ENCODE data around the gene NRARP.

NRARP gene

DNA sequence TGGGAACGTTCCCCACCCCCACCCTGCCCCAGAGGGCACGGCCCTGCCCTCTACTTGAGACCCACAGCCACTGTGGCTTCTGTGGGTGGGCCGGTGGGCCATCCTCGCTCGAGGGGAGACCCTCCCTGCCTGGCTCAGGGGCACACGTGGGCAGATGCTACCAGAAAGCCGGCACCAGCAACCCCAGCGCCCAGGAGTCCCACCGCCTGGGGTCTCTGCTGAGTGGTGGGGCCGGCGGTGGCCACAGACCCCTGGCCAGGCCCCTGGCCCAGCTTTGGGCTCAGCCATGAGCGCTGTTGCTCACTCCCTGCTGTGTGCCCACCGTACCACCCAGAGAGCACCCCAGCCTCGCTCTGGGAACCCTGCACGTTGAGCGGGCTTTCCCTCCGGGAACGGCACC, 16.5 kb upstream of the NRARP start:
- TF ChIP-seq ELF4 (IDR thresholded peaks at IDR 0.05) = no peak
- DNase-seq (ENCODE audit: extremely low spot score) = no peak
- CTCF ChIA-PET = no interaction called here
- POLR2A ChIA-PET = no interaction called here

GRCh38 chr9:137317718-137318511, 15.8 kb upstream of the NRARP start:
- TF ChIP-seq ARNT (IDR thresholded peaks at IDR 0.05) (no peak), SUZ12 (IDR thresholded peaks at IDR 0.05) (no peak), FOXA1 (IDR thresholded peaks at IDR 0.05) (no peak), CTBP1 (IDR thresholded peaks at IDR 0.05; ENCODE audit: borderline replicate concordance) (no peak), L3MBTL2 (conservative IDR thresholded peaks at IDR 0.05) (no peak), ELF4 (IDR thresholded peaks at IDR 0.05) (no peak), TARDBP (IDR thresholded peaks at IDR 0.05) (no peak), NFRKB (IDR thresholded peaks at IDR 0.05) (no peak), FOXM1 (IDR thresholded peaks at IDR 0.05; ENCODE audit: borderline replicate concordance) (no peak), HDGF (IDR thresholded peaks at IDR 0.05; ENCODE audit: borderline replicate concordance) (no peak), BHLHE40 (IDR thresholded peaks at IDR 0.05; ENCODE audit: borderline replicate concordance) (no peak), ZNF384 (IDR thresholded peaks at IDR 0.05) (no peak), FOXK2 (IDR thresholded peaks at IDR 0.05) (no peak), SP1 (IDR thresholded peaks at IDR 0.05) (no peak), LEF1 (IDR thresholded peaks at IDR 0.05; ENCODE audit: borderline replicate concordance) (no peak)
- TF ChIP-seq, protein P1, sequence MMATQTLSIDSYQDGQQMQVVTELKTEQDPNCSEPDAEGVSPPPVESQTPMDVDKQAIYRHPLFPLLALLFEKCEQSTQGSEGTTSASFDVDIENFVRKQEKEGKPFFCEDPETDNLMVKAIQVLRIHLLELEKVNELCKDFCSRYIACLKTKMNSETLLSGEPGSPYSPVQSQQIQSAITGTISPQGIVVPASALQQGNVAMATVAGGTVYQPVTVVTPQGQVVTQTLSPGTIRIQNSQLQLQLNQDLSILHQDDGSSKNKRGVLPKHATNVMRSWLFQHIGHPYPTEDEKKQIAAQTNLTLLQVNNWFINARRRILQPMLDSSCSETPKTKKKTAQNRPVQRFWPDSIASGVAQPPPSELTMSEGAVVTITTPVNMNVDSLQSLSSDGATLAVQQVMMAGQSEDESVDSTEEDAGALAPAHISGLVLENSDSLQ (IDR thresholded peaks at IDR 0.05) = no peak
- ChIA-PET POLR2A (interaction anchor here (1.3 kb wide), 1 partner anchor 17 kb away, joined by 3 read pairs; no protein-coding TSS in a partner anchor), CTCF (no interaction called here)
- no peak for DNase-seq (ENCODE audit: extremely low spot score)

DNA sequence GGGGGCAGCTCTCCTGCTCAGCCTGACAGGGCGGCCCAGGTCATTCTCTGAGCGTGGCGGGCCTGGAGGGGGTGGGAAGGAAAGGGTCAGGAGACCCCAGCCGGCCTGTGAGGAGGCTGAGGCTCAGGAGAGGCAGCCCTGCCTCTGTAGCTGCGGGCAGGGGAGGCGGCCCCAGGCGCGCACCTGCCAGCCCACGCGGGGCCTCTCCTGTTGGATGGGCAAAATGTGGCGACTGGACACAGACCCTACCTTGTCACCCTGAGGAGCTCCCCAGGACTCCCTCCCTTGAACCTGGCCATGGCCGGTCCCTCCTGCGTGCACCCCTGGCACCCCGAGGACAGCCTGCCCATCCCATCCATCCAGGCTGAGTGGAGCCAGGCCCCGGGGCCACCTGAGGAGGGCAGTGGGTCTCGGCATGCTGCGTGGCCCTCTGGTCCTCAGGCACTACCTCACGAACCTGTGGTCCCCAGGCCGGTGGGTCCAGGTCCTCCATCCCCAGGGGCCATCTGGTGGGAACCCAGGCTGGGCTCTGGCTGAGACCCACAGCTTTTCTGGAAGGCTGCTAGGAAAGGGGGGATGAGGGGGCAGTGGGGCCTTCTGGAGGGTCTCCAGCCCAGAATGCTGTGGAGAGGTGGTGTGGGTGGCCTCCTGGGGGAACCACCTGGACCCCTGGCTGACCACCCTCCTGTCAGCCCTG, 15.1 kb upstream of the NRARP start:
- DNase-seq (ENCODE audit: extremely low spot score) = no peak
- ChIA-PET CTCF (no interaction called here), POLR2A (interaction anchor here (0.9 to 1.3 kb wide), 2 partner anchors 15 to 16 kb away, joined by 3 read pairs; partner anchors contain the start of gene NRARP)
- TF ChIP-seq L3MBTL2 (conservative IDR thresholded peaks at IDR 0.05) (no peak), ELF4 (IDR thresholded peaks at IDR 0.05) (no peak), ARNT (IDR thresholded peaks at IDR 0.05) (no peak), NFRKB (IDR thresholded peaks at IDR 0.05) (no peak), BHLHE40 (IDR thresholded peaks at IDR 0.05; ENCODE audit: borderline replicate concordance) (no peak), FOXA1 (IDR thresholded peaks at IDR 0.05) (no peak), FOXK2 (IDR thresholded peaks at IDR 0.05) (no peak), CTBP1 (IDR thresholded peaks at IDR 0.05; ENCODE audit: borderline replicate concordance) (no peak), HDGF (IDR thresholded peaks at IDR 0.05; ENCODE audit: borderline replicate concordance) (no peak), SUZ12 (IDR thresholded peaks at IDR 0.05) (no peak), LEF1 (IDR thresholded peaks at IDR 0.05; ENCODE audit: borderline replicate concordance) (no peak), FOXM1 (IDR thresholded peaks at IDR 0.05; ENCODE audit: borderline replicate concordance) (no peak), ZNF384 (IDR thresholded peaks at IDR 0.05) (no peak), TARDBP (IDR thresholded peaks at IDR 0.05) (no peak), SP1 (IDR thresholded peaks at IDR 0.05) (no peak)
- TF ChIP-seq, protein P1 (IDR thresholded peaks at IDR 0.05) = no peak

DNA sequence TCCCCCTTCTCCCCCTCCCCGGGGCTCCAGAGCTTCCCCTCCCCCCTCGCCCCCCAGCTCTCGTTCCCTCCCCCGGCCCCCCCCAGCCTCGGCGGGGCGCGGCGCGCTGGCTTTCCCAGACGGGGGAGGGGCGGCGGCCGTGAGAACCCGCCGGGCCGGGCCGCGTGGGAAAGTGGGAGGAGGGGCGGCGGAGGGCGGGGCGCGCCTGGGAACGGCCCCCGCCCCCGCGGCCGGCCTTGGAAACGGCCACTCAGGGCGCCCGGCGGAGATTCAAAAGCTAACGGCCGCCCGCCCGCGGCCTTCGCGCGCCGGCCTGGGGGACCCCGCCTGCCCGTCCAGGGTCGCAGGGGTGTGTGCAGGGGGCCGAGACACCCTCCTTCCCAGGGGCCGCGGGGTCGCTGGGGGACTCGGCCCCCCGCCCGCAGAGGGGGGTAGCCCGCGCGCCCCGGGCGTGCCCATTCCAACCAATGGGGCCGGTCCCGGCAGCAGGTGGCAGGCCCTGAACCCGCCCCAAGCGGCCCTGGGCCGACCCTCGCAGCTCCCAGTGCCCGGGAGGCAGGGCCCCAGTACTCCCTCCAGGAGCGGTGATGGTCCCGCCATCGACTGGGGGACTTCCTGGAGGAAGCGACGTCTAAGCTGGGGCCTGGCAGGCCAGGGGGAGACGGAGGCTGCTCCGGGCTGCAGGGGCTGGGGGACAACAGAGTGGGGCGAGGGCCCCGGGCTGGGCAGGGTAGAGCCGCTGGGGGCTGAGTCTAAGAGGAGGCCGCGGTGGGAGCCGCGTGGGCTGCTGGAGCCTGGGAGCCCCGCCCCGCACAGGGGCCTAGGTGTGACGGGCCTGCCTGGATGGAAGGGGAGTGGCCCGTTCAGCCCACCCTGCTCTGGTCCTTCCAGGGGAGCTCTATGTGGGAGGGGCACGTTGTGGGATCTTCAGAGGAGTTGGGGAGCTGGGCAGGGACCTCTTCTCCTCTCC, 14.2 kb upstream of the NRARP start:
- ChIA-PET POLR2A (interaction anchor here (0.9 to 1.3 kb wide), 2 partner anchors 14 to 15 kb away, joined by 3 read pairs; partner anchors contain the start of gene NRARP), CTCF (no interaction called here)
- no peak for DNase-seq (ENCODE audit: extremely low spot score)
- no peak for TF ChIP-seq SP1 (IDR thresholded peaks at IDR 0.05)
- no peak for TF ChIP-seq ZNF384 (IDR thresholded peaks at IDR 0.05)
- no peak for TF ChIP-seq ARNT (IDR thresholded peaks at IDR 0.05)

DNA sequence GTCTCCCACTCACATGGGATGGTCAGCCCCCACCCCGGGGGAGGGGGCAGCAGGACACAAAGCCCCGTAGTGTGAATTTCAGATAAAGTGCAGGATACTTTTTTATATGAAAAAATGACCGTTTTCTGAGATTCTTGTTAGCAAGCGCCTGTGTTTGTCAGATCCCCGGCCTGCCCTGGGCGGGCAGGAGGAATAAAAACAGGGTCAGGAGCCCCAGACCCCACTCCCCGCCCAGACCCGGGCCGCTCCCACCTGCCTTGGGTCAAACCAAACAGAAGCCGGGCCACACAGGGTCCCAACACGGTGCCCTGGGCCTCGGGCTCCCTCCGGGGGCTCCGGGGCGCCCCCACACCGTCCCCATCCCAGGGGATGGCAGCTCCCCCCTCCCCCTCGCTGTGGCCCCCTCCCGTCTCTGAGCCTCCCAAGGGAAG, 13.5 kb upstream of the NRARP start:
- TF ChIP-seq BHLHE40 (IDR thresholded peaks at IDR 0.05; ENCODE audit: borderline replicate concordance) (no peak), FOXM1 (IDR thresholded peaks at IDR 0.05; ENCODE audit: borderline replicate concordance) (no peak), CTBP1 (IDR thresholded peaks at IDR 0.05; ENCODE audit: borderline replicate concordance) (no peak), SP1 (IDR thresholded peaks at IDR 0.05) (no peak), HDGF (IDR thresholded peaks at IDR 0.05; ENCODE audit: borderline replicate concordance) (no peak), NFRKB (IDR thresholded peaks at IDR 0.05) (no peak), ARNT (IDR thresholded peaks at IDR 0.05) (no peak), L3MBTL2 (conservative IDR thresholded peaks at IDR 0.05) (no peak), SUZ12 (IDR thresholded peaks at IDR 0.05) (no peak), FOXK2 (IDR thresholded peaks at IDR 0.05) (no peak), FOXA1 (IDR thresholded peaks at IDR 0.05) (no peak), LEF1 (IDR thresholded peaks at IDR 0.05; ENCODE audit: borderline replicate concordance) (no peak), ELF4 (IDR thresholded peaks at IDR 0.05) (no peak), ZNF384 (IDR thresholded peaks at IDR 0.05) (no peak), TARDBP (IDR thresholded peaks at IDR 0.05) (no peak)
- TF ChIP-seq, protein P1 (IDR thresholded peaks at IDR 0.05) = no peak
- DNase-seq (ENCODE audit: extremely low spot score) = no peak
- POLR2A ChIA-PET = no interaction called here
- CTCF ChIA-PET = no interaction called here
